ENCODE measurements around the gene CAPN14.
A peak's percentile ranks its signal among the peaks of the same experiment; 100 is the strongest.
"Not testable (repeated sequence)": the region's sequence is repeated elsewhere in the genome, so short reads cannot be mapped to it uniquely, and the experiment has no call there.

The CAPN14 gene

DNA sequence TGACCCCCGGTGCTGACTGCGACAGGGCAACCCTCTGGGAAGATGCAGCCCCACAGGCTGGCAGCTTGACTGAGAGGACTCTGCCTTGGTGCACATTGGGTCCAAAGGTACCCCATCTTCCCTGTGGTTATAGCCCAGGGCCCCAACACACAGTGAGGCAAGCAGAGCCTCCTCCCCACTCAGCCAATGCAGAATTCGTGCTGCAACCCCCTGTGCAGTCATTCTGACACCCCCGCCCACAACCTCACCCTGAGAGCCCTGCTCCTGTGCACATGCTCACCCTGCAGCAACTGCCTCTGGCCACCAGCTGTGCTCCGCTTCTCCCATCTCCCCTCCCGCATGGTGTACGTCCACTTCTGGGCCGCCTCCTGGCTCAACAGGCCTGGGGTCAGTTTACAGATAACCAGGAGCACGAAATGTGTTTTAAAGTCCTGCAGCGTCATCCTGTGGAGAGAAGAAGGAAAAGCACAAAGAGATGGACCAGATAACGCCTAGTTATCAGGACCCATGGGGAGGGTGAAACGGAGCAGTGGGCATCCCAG is 24.4 kb downstream of the CAPN14 start:
- no peak for DNase-seq

DNA sequence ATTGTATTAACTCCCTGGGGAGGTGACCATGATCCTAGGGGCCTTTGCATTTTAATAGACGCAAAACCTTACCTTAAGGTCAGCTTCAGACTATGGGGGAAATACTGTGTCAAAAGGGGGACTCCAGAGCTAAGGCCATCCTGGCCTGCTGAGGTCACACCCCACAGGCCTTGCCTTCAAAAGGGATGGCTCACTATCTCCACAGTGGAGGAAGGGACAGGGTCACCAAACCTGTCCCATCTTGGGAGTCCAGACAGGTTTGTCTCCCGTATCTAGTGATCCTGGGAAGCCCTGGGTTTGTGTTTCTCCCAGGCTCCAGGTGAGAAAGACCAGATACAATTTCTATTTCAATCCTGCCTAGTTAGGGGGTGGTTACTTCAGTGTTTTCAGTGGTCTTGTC is 24.9 kb downstream of the CAPN14 start:
- DNase-seq: no peak

DNA sequence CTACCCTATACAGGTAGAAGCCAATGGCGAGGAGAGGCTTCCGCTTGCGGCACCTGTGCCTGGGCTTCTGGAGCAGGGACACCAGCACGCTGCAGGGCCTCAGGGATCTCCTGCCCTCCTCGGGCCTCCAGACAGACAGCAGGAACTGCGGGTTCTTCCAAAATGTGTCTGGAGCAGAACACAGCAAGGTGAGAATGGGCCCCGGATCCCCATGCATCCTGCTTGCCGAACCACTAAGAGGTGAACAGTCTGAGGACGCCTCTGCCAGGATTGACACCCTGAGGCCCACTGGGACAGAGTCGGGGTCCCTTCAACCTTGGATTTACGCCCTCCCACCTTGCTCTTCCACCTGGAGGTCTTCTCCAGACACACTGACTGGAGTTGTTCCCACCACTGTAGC is 25.4 kb downstream of the CAPN14 start:
- no peak for DNase-seq

DNA sequence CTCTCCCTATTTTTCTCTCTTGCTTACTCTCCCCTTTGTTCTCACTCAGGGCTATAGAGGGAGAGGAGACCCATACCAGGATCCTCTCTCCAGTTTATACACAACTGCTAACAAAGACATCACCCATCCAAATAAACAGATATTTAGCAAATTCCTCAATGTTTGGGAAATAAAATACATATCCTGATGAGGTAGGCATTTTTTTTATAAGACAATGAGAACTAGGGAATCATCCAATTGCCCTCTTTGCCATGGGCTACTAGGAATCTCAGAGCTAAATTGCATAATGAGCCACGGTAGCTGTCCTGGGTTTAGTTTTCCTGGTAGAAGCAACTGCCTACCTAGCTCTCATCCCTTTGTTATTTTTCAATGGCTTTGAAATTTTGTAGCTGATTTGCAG is 27.1 kb downstream of the CAPN14 start:
- no peak for DNase-seq

DNA sequence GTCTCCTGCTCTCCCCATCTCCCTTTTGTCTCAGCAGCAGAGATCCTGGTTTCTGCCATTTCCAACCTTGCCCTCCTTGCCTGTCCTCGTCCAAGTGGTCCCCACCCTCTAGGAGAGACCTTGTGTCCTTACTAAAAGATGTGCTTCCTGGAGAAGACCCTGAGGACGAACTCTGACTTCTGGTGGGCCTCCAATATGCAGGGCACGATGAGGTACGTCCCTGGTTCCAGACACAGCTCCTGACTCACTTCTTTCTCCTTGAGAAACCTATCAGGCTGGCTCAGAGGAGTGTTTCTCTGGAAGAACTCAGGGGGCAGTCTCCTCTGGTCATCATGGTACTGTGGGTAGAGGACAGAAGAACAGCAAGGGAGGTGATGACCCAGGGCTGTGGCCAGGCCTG is 28.2 kb downstream of the CAPN14 start:
- no peak for DNase-seq

DNA sequence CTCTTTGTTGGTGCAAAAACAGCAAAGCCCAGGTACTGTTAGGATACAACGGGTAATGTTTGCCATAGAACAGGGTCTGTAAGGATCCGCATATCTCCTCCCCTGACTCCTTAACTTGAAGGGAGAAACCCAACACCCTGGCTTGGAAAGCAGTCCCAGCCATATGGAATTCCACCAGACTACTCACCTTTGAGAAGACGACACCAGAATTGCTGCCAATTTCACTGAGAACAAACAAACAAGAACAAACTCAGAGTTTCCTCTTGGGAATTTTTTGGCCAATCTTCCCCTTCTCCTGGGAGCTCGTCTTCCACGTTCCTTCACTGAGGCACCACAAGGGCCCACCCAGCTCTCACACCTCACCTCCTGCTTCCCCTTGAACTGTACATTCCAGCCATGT is 29.2 kb downstream of the CAPN14 start:
- DNase-seq: no peak

DNA sequence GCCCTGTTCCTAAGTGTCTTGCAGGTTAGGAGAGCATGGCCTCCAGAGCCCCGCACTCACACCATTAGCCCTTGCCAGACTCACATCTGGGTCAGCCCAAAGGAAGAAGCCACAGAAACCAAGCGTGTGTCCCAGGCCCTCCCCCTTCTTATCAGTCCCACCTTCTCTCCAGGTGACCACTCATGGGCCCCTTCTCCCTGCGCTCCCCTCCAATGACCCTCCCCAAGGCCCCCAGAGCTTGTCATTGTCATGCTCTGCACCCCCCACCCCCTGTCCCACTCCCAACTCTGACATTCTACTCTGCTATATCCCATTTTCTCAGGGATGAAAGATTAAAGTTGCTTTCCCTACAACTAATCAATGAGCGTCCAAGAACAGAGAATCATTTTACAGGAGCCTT is 30.1 kb downstream of the CAPN14 start:
- no peak for DNase-seq

DNA sequence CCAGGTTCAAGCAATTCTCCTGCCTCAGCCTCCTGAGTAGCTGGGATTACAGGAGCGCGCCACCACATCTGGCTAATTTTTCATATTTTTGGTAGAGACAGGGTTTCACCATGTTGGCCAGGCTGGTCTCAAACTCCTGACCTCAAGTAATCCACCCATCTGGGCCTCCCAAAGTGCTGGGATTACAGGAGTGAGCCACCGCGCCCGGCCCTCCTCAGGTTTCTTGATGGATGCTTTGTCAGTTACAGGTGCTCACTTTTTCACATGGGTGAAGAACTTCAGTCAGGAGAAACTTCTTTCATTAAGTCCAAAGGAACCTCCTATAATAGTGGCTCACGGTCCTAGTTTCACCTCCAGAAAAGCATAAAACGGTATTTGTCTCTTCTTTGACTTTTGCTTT is 33.3 kb downstream of the CAPN14 start:
- not testable (repeated sequence) for DNase-seq

DNA sequence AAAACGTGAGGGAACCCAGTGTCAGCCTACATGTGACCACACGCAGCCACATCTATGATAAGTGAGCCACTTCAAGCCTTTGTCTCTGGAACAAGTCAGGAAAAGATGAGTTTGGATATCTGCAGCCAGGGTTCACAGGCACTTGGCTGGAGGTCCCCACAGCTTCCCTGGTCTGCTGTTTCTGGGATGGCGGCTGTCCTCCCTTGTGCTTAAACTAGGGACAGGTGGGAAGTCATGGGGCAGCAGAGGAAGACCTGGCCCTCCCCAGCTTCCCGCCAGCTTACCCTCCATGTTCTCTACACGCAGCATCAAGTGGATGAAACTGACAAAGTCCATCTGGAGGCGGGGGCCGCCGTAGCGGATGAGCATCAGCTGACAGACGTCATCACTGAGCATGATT is 40.6 kb downstream of the CAPN14 start:
- no peak for DNase-seq

DNA sequence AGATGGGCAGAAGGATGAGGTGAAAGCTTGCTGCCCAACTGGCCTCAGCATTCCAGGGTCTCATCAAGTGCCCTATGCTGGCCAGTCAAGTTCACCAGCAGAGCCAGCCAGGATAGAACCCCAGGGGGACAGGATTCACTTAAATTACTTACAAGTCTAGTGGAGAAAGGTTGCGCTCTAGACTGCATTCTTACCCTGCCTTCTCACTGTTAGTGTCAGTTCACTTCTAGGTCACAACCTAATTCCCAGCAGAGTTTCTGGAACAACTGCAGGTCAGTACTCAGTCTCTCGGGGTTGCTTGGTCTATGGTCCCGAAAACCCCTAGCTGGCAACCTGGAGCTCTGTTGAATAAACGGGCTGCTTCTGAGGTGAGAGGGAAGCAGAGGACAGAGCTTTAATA is 46.2 kb downstream of the CAPN14 start:
- no peak for DNase-seq

DNA sequence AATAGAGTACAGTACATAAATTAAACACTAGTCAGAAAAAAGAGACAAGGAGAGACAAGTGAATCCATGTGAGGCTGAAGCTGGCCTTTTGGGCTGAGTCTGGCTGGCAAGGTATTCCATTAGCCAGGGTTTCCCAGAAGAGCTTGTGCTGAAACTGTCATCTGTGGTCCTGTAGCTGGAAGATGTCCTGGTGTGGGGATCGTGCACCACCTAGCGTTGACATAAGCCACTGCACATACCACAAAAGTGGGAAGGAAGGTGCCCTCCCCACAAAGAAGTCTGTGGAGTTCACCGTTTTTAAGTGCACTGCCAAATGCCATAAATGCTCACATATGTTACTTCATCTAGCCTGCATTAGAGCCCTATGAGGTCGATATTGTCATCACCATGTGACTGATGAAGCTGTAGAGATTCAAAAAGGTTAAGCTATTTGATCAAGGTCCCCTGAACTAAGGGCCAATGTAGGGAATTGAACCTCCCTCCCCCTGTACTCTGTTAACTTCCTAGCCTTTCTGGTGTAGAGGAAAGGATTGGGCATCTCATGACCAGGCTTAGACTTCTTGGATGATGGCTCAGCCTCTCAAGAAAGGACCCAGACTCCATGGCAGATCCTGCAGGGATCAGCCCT is 47.1 kb downstream of the CAPN14 start:
- peak; percentile 67 for DNase-seq

DNA sequence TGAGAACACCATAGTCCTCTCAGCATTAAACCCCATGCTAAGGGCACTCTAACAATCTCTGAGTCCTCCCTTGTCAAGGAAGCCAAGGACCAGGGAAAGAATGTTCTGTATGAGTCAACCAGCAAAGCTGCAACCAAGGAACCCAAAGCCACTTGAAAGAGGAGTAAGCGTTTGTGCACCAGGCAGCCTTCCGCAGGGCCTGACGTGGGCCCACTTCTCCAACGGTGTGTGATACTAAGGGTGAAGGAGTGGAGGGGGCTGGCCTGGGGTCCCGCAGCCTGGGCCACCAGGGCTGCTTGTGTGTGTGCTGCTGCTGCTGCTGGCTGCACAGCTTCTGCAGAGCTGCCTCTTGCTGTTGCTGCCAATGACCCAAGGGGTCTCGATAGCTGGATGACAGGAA is 49.0 kb downstream of the CAPN14 start:
- DNase-seq: no peak

DNA sequence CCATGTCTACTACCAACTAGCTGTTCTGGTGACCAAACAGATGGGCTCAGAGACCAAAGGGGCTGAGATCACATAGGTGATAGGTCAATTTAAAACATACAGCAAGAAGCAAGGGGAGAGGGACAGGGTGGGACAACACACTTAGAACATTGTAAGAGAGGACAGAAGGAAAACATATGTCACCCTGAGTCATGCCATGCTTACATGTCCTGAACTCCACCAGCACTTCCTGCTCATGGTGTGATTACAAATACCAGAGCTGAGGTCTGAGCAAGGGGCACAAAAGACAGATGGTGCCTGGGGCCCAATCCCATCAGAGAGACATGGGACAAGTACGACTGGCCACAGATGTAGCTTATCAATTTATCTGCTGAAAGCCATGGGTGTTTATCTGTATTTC is 50.4 kb downstream of the CAPN14 start:
- no peak for DNase-seq

DNA sequence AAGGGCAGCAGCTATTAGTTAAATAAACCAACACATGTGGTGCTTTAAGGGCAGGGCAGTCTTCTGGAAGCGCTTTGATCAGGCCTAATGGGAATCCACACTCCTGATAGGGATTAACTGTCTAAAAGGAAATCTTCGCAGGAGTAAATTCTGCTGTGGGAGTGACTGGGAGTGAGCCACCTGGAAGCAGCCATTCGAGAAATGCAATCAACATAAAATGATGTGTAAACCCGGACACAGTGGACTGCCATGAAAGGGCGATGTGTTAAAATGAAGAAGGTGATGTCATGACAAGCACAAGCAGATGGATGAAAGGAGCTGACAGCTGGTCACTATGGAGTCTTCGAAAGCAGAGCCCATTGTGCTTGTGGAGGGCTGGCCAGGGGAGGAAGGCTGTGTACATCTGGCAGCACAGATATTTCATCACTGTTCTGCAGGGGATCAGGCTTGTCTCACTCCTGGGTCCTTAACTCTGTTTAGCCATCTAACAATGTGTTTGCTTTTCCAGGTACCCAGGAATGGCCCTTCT is 54.2 kb downstream of the CAPN14 start:
- no peak for DNase-seq

DNA sequence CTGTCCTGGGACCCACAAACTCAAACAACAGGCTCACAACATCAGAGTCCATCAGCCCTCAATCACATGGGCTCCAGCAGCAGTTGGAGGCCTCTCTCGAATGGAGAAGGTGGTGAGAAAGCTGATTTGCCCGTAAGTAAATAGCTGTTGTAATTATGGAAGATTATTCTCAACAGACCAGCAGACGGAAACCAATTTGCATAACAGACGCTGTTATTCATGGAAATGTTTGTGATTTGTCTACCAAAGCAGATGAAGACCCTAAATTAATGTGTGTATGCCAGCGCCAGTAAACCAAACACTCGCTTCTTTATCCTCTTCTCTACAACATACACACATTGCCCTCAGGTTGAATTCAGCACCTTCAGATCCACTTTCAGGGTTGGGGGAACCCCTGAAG is 55.7 kb downstream of the CAPN14 start:
- no peak for DNase-seq

DNA sequence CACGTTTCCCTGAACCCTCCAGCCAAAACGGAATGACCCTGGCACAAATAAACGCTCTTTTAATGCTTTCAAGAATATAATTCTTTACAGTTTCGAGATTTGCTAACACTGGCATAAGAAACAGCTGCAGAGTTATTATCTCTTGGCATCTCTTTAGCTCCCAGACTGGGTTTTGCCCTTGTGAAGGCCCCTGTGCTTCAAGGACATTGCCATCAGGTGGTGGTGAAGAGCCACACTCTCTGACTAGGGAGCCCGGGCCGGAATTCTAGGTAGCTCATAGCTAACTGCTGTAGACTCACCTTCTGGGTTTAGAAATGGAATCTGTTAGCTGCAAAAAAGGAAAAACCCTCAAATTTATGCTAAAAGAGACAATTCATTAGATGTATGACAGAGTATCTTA is 65.8 kb downstream of the CAPN14 start:
- DNase-seq: no peak

DNA sequence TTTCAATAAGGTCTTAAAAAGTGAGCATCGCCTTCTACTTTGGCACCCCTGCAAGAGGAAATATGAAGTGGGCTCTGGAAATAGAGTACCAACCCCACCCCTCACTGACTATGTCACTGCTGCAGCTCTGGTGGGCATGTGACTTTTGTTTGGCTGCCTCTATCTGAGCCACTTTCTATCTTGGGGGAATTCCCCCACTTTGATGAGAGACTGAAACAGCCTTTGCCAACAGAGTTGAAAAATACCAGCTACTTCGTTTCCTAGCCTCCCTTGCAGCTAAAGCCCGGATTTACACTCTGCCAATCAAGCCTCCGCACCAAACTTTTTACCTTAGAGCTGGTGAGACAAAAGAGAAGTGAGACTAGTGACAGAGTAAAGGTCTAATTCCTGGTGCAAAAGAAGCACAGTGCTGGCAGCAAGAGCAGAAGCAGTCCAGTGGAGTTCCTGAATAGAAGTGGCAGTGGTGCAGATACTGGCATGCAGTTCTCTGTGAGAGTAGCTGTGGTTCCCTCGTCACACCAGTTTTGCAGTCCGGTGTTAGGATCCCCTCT is 67.1 kb downstream of the CAPN14 start:
- no peak for DNase-seq

DNA sequence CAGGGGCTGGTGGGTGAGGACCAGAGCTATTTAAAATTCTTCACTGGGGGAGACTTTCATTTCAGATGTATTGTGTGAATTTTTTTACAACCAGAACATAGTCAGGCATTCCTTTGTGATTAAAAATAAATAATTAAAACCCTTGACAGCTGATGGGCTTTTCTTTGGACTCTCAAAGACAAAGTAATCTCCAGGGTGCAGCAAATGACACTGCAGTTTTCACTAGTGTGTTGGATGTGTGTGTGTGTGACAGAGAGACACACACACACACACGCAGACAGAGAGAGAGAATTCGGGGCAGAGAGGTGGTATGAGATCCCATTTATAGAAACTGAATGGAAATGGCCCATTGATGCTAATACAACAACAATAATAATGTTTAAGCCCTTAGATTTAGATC is 68.8 kb downstream of the CAPN14 start:
- DNase-seq: no peak

DNA sequence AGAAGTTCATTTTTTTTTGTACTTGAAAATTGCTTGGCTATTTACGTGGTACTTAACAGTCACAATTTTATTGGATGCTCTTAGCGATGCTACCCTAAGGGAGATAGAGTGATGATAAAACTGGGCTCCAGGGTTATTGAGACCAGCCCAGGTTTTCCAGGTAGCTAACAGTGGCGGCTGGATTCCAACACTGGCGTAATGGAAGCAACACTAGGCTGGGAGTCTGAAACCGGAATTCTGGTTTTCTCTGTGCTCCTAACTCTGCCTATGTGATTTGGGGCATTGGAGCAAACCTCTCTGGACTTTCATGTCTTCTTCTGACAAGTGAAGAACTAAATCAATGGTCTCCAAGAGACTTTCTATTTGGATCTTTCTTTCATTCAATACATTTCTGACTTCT is 69.7 kb downstream of the CAPN14 start:
- DNase-seq: no peak

DNA sequence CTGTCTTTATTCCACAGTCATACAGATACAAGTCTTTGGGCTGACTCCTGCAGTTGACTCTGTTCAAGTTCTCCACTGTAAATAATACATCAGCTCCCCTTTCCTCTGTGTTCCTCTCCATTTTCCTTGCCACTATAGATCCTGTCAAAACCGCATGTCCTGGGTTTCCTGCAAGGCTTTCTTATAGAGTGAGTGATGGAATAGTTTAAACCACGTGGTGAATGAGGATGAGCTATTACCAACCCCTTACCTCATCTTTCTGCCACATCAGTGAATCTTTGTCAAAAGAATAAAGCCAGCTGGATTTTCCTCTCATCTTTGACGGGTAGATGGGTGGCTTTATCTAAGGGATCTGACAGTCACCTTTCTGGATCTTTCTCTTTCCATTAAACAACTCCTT is 75.2 kb downstream of the CAPN14 start:
- no peak for DNase-seq

DNA sequence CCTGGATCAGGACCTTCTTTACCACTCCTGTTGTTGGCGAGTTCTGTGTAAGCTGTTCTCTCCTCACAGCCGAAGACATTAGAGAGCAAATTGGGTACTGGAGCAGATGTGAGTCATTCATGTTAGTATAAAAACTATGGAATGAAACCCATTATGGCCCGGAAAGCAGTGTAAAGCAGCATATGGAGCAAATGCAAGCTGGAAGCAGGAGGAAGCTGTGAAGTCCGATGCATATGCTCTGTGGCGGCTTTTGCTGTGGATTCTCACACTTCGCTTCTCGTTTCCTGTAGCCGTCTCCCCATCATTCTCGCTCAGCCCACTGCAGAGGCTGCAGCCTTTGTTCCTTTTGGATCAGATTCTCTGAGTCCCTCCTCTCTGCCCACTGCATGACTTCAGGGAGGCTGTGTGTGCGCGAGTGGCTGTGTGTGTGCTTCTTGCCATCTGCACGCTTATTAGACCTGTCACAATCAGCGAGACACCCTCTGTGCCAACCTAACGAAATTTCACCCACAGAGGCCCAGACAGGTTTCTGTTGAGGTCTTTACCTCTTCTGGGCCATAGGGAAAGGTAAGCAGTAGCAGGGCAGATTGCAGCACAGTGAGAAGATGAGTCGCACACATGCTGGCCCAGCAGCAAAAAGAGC is 75.8 kb downstream of the CAPN14 start:
- DNase-seq: no peak

DNA sequence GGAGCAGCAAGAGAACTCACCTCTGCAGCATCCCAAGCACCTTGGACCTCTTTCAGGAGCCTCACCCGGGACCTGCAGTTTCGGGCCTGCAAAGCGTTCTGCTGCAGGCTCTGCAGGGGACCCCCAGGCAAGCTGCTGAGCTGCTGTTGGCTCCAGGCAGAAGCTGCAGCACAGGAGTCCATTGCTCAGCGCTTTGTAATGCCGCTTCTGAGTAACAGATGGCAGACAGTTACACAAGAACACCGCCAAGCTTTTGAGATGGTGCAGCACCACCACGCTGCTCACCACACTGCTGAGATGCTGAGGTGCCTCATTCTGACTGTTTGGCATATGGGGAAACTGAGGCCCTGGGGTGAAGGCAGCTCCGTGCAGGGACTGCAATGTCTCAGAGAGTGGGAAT is 77.2 kb downstream of the CAPN14 start:
- DNase-seq: no peak

DNA sequence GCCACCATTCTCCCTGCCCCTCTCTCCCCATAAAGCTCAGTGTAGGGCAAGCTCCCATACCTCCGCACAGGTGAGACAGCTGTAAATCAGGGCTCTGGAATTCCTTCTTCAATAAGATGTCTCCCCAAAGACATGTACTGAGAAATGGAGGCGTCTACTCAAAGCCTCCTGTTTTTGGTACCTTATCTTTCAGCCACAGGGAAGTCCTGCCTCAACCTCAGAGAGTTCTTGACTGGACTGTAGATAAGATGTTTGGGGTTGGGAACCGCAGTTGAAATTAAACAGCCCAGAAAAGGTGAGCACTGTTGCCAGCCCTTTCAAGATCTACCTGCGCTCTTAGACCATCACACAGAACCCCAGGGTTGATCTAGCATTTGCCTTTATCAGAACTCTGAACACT is 77.6 kb downstream of the CAPN14 start:
- no peak for DNase-seq
